Measurements from ENCODE around the gene NTRK3. TPM values are rescaled to one million over a fixed set of nuclear protein-coding genes. Genes with fewer than 3 reads are reported as not detected.

Gene NTRK3
- total RNA-seq, 2 experiments from 2014 or later: 0.78 TPM; not detected in 1

DNA sequence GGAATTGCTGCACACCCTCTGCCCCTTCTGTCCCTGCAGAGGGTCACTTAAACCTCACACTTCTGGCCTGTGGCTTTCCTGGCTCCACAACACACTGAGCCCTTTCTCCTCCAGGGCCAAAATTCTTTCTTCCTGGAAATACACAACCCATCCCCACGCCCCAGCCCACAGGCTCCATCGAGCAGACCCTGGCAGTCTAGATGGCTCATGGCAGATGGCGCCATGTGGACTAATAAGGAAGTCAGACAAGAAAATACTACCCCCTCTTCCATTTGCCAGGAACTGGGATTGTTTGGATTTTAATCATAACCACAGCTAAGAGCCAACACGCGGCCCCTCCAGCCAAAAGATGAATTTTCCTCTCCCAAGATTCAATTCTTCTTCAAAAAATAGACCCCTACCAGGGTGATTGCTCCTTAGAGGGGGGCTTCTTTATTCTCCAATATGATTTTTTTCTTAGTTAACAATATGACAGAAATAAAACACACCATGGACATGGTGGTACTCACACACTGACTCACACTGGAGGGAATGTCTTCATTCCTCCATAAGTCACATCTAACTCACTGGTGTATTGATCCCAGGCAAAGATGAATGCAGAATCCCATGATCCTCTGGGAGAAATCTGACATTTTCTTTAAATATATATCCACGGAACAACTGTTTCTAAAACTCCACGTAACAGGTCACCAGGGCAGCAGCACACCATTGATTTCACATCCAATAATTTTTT is 111.5 kb downstream of the NTRK3 start:
- peaks cover 6% of the 10 kb centered on the region for H3K27me3 Mint-ChIP-seq
- H3K36me3 ChIP-seq (ENCODE audit: insufficient read depth, low read length): no peaks in the 10 kb centered on the region
- intact Hi-C loops (cut with DNase I, micrococcal nuclease): no loop called here
- no peaks in the 10 kb centered on the region for H3K9me3 Mint-ChIP-seq
- no peak overlapping the region for H3K27ac Mint-ChIP-seq
- no peaks in the 10 kb centered on the region for H3K36me3 Mint-ChIP-seq (ENCODE audit: low read depth)
- no peak for TF ChIP-seq CTCF (IDR thresholded peaks at IDR 0.05)
- H3K9me3 ChIP-seq (ENCODE audit: control insufficient read depth in 1 of 2, insufficient read depth in 1 of 2, low read length in 2 of 2): peaks cover 0 to 8% of the 10 kb centered on the region in 2 experiments
- no peaks in the 10 kb centered on the region for H3K27me3 ChIP-seq (ENCODE audit: control insufficient read depth in 1 of 2, insufficient read depth in 2 of 2, low read length in 2 of 2)
- H3K4me1 Mint-ChIP-seq (ENCODE audit: low read depth): no peaks in the 10 kb centered on the region
- ATAC-seq (ENCODE audit: poor library complexity) (no peak), DNase-seq (no peak)
- no peaks in the 10 kb centered on the region for H3K4me1 ChIP-seq (ENCODE audit: insufficient read depth, low read length)
- no peak overlapping the region for H3K4me3 Mint-ChIP-seq
- ChIA-PET CTCF (no interaction called here), POLR2A (no interaction called here)
- no peak overlapping the region for H3K27ac ChIP-seq (ENCODE audit: low read depth in 1 of 2, low read length in 2 of 2)
- H3K4me3 ChIP-seq (ENCODE audit: low read length): no peak overlapping the region

- ChIA-PET POLR2A (no interaction called here), CTCF (no interaction called here)
- H3K9me3 Mint-ChIP-seq: peaks cover 2% of the 10 kb centered on the region
- H3K27ac Mint-ChIP-seq: no peak overlapping the region
- no peak for ATAC-seq (ENCODE audit: poor library complexity)
- no peak for TF ChIP-seq CTCF (IDR thresholded peaks at IDR 0.05)
- no peaks in the 10 kb centered on the region for H3K27me3 ChIP-seq (ENCODE audit: control insufficient read depth in 1 of 2, insufficient read depth in 2 of 2, low read length in 2 of 2)
- intact Hi-C loops (cut with DNase I, micrococcal nuclease): no loop called here
- no peaks in the 10 kb centered on the region for H3K36me3 Mint-ChIP-seq (ENCODE audit: low read depth)
- no peak overlapping the region for H3K27ac ChIP-seq (ENCODE audit: low read depth in 1 of 2, low read length in 2 of 2)
- DNase-seq: no peak
- no peak overlapping the region for H3K4me3 ChIP-seq (ENCODE audit: low read length)
- no peaks in the 10 kb centered on the region for H3K4me1 ChIP-seq (ENCODE audit: insufficient read depth, low read length)
- no peaks in the 10 kb centered on the region for H3K36me3 ChIP-seq (ENCODE audit: insufficient read depth, low read length)
- no peaks in the 10 kb centered on the region for H3K4me1 Mint-ChIP-seq (ENCODE audit: low read depth)
- H3K27me3 Mint-ChIP-seq: no peaks in the 10 kb centered on the region
- H3K9me3 ChIP-seq (ENCODE audit: control insufficient read depth in 1 of 2, insufficient read depth in 1 of 2, low read length in 2 of 2): peaks cover 0 to 11% of the 10 kb centered on the region in 2 experiments
- H3K4me3 Mint-ChIP-seq: no peak overlapping the region
Measured at GRCh38 chr15:88142121-88142520, 114.4 kb downstream of the NTRK3 start.

DNA sequence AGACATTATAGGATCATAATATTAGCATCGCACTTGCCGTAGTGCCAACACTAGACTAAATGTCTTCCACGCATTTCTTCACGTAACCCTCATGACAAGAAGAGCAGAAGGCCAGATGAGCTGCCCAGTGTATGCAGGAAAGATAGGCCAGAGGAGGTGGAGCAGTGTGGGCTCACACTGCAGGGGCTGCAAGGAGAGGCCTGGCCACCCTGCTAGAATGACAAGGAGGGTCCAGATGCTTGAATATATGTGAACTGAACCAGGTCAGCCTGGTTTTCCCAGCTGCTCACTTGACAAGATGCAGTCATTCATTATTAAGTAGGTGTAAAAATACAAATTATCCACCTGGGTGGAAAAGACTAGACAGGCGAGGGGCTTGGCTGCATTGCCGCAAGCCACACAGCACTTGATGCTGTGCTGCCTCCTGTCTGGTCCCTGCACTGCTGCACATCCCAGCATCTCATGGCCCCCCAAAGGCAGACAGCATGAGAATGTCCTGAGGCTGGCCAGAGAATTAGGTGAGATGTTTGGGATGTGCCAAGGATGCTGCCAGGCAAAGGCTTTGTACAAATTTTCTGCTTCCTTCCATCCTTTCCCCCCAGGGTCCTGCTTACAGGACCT is 115.2 kb downstream of the NTRK3 start:
- ATAC-seq (ENCODE audit: poor library complexity): no peak
- no peaks in the 10 kb centered on the region for H3K27me3 ChIP-seq (ENCODE audit: control insufficient read depth in 1 of 2, insufficient read depth in 2 of 2, low read length in 2 of 2)
- no peak for DNase-seq
- Mint-ChIP-seq H3K4me1 (ENCODE audit: low read depth) (no peaks in the 10 kb centered on the region), H3K27me3 (peaks cover 1% of the 10 kb centered on the region), H3K27ac (no peak overlapping the region), H3K36me3 (ENCODE audit: low read depth) (no peaks in the 10 kb centered on the region), H3K4me3 (no peak overlapping the region), H3K9me3 (peaks cover 2% of the 10 kb centered on the region)
- no peaks in the 10 kb centered on the region for H3K36me3 ChIP-seq (ENCODE audit: insufficient read depth, low read length)
- intact Hi-C loops (cut with DNase I, micrococcal nuclease): no loop called here
- H3K4me1 ChIP-seq (ENCODE audit: insufficient read depth, low read length): no peaks in the 10 kb centered on the region
- no peak for TF ChIP-seq CTCF (IDR thresholded peaks at IDR 0.05)
- H3K4me3 ChIP-seq (ENCODE audit: low read length): no peak overlapping the region
- H3K27ac ChIP-seq (ENCODE audit: low read depth in 1 of 2, low read length in 2 of 2): no peak overlapping the region
- peaks cover 0 to 13% of the 10 kb centered on the region in 2 experiments for H3K9me3 ChIP-seq (ENCODE audit: control insufficient read depth in 1 of 2, insufficient read depth in 1 of 2, low read length in 2 of 2)
- CTCF ChIA-PET: no interaction called here
- POLR2A ChIA-PET: no interaction called here

All from CD4-positive, alpha-beta T cell (primary cell).